Measurements from ENCODE around the gene BORCS8. TPM values are rescaled to one million over a fixed set of nuclear protein-coding genes. Genes with fewer than 3 reads are reported as not detected.
A peak's percentile ranks its signal among the peaks of the same experiment; 100 is the strongest.

The BORCS8 gene
- total and polyA plus RNA-seq, 2 of the 13 experiments (the other 11 are each of a cell fraction or from before 2014, with no cell fraction given) = 9.6 to 13.3 TPM

DNA sequence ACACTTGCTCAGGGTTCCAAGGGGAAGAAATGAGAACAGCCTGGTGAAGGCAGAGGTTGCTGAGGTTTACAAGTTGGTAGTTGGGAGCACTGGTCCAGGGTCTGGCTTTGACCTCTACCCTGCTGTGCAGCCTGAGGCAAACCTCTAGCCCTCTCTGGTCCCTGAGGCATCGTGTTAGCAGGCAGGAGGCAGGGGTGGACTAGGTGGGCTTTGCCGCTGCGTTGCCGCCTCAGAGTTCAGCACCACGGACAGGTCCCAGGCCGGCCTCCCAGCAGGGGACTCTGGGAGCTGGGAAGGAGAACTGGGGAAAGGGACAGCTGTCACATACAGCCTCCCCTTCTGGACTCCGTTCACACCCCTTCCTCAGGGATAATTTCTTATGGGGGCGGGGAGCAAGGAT, 22.9 kb upstream of the BORCS8 start (continued):
- TF ChIP-seq, protein P1, sequence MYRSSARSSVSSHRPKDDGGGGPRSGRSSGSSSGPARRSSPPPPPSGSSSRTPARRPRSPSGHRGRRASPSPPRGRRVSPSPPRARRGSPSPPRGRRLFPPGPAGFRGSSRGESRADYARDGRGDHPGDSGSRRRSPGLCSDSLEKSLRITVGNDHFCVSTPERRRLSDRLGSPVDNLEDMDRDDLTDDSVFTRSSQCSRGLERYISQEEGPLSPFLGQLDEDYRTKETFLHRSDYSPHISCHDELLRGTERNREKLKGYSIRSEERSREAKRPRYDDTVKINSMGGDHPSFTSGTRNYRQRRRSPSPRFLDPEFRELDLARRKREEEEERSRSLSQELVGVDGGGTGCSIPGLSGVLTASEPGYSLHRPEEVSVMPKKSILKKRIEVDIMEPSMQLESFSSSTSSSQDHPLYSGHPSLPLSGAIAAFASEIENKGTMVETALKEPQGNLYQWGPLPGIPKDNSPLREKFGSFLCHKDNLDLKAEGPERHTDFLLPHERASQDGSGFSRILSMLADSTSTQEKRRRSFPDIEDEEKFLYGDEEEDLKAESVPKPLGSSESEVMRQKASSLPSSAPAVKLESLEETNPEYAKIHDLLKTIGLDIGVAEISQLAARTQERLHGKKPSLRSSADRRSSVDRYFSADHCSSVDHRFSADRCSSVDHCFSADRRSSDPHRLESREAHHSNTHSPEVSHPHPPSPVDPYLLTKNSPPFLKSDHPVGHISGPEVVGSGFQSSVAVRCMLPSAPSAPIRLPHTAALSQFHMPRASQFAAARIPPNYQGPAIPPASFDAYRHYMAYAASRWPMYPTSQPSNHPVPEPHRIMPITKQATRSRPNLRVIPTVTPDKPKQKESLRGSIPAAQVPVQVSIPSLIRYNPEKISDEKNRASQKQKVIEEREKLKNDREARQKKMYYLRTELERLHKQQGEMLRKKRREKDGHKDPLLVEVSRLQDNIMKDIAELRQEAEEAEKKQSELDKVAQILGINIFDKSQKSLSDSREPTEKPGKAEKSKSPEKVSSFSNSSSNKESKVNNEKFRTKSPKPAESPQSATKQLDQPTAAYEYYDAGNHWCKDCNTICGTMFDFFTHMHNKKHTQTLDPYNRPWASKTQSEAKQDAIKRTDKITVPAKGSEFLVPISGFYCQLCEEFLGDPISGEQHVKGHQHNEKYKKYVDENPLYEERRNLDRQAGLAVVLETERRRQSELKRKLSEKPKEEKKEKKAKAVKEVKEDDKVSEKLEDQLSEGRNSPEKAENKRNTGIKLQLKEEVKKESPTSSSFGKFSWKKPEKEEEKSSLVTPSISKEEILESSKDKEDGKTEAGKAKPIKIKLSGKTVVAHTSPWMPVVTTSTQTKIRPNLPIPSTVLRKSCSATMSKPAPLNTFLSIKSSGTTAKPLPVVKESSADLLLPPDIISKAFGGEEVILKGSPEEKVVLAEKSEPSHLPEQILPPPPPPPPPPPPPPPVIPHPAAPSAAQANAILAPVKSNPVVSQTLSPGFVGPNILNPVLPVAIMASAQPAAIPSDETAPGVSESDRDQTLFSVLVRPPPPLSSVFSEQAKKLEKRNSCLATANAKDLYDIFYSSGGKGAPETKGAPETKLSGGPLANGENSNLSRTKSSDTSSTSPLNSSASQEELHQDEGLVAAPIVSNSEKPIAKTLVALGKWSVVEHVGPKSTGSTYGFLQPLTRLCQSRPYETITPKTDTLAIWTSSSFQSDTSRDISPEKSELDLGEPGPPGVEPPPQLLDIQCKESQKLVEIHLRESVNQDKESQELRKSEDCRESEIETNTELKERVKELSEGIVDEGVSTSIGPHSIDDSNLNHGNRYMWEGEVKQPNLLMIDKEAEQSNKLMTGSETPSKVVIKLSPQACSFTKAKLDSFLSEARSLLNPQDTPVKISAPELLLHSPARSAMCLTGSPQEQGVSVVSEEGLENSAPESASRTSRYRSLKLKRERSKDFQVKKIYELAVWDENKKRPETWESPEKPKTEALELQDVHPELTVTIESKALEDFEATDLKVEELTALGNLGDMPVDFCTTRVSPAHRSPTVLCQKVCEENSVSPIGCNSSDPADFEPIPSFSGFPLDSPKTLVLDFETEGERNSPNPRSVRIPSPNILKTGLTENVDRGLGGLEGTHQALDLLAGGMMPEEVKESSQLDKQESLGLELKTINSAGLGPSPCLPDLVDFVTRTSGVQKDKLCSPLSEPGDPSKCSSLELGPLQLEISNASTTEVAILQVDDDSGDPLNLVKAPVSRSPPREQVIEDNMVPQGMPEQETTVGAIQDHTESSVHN (CRISPR knock-in tag; IDR thresholded peaks at IDR 0.05) = no peak
- no peak for TF ChIP-seq SRSF9 (IDR thresholded peaks at IDR 0.05; ENCODE audit: borderline replicate concordance, insufficient read depth, low read depth, low read length, poor library complexity, severe bottlenecking)
- TF ChIP-seq, protein P2, sequence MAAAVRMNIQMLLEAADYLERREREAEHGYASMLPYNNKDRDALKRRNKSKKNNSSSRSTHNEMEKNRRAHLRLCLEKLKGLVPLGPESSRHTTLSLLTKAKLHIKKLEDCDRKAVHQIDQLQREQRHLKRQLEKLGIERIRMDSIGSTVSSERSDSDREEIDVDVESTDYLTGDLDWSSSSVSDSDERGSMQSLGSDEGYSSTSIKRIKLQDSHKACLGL (CRISPR knock-in tag; IDR thresholded peaks at IDR 0.05) = no peak
- no peak for TF ChIP-seq ZNF431 (CRISPR knock-in tag; IDR thresholded peaks at IDR 0.05; ENCODE audit: borderline replicate concordance, low read depth)
- no peak for TF ChIP-seq KDM3A (CRISPR knock-in tag; IDR thresholded peaks at IDR 0.05; ENCODE audit: low read depth)
- TF ChIP-seq, protein P3, sequence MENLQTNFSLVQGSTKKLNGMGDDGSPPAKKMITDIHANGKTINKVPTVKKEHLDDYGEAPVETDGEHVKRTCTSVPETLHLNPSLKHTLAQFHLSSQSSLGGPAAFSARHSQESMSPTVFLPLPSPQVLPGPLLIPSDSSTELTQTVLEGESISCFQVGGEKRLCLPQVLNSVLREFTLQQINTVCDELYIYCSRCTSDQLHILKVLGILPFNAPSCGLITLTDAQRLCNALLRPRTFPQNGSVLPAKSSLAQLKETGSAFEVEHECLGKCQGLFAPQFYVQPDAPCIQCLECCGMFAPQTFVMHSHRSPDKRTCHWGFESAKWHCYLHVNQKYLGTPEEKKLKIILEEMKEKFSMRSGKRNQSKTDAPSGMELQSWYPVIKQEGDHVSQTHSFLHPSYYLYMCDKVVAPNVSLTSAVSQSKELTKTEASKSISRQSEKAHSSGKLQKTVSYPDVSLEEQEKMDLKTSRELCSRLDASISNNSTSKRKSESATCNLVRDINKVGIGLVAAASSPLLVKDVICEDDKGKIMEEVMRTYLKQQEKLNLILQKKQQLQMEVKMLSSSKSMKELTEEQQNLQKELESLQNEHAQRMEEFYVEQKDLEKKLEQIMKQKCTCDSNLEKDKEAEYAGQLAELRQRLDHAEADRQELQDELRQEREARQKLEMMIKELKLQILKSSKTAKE (CRISPR knock-in tag; IDR thresholded peaks at IDR 0.05; ENCODE audit: borderline replicate concordance) = no peak
- TF ChIP-seq ARNT (IDR thresholded peaks at IDR 0.05) = no peak
- TF ChIP-seq, protein P4, sequence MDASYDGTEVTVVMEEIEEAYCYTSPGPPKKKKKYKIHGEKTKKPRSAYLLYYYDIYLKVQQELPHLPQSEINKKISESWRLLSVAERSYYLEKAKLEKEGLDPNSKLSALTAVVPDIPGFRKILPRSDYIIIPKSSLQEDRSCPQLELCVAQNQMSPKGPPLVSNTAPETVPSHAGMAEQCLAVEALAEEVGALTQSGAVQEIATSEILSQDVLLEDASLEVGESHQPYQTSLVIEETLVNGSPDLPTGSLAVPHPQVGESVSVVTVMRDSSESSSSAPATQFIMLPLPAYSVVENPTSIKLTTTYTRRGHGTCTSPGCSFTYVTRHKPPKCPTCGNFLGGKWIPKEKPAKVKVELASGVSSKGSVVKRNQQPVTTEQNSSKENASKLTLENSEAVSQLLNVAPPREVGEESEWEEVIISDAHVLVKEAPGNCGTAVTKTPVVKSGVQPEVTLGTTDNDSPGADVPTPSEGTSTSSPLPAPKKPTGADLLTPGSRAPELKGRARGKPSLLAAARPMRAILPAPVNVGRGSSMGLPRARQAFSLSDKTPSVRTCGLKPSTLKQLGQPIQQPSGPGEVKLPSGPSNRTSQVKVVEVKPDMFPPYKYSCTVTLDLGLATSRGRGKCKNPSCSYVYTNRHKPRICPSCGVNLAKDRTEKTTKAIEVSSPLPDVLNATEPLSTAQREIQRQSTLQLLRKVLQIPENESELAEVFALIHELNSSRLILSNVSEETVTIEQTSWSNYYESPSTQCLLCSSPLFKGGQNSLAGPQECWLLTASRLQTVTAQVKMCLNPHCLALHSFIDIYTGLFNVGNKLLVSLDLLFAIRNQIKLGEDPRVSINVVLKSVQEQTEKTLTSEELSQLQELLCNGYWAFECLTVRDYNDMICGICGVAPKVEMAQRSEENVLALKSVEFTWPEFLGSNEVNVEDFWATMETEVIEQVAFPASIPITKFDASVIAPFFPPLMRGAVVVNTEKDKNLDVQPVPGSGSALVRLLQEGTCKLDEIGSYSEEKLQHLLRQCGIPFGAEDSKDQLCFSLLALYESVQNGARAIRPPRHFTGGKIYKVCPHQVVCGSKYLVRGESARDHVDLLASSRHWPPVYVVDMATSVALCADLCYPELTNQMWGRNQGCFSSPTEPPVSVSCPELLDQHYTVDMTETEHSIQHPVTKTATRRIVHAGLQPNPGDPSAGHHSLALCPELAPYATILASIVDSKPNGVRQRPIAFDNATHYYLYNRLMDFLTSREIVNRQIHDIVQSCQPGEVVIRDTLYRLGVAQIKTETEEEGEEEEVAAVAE (CRISPR knock-in tag; IDR thresholded peaks at IDR 0.05; ENCODE audit: borderline replicate concordance) = peak; percentile 64; the same call in 1 of the 2 replicates
- TF ChIP-seq BRD4 (CRISPR knock-in tag; IDR thresholded peaks at IDR 0.05) = no peak
